Spleen (tissue), 7 donors: ENCODE measurements around the gene CELA2A.
"Not testable (repeated sequence)": the region's sequence is repeated elsewhere in the genome, so short reads cannot be mapped to it uniquely, and the experiment has no call there.

ENCODE experiments used
- POLR2AphosphoS5 ChIP-seq, 3 donors: sonication (generic); formaldehyde crosslinking; IDR thresholded peaks; one replicate each; pipeline ENCODE4 v1.5.1; 2017; ENCODE audit warnings: antibody characterized with exemption in 3 of 3
- TF ChIP-seq, protein P1 (sequence below), 11 experiments: fragments of 200-600 bp in 7 of 11; fragments of 450-650 bp in 4 of 11; sonication (generic) in 4 of 11; IDR thresholded peaks in 8 of 11; conservative IDR thresholded peaks in 3 of 11; 1 replicate in 7 of 11; 2 replicates in 4 of 11; pipeline versions ENCODE4 v1.4.0 to v1.8.0; 2016 to 2021; ENCODE audit warnings: antibody characterized with exemption in 11 of 11, inconsistent platforms in 4 of 11, mild to moderate bottlenecking in 1 of 11
- donor health status: DM: no; HTN: no; CAD: no; lungs with moderate emphysema.
- donor health status: DM: no; HTN: no; CAD: no.
- donor health status: DM: no; HTN: no; CAD: no.

DNA sequence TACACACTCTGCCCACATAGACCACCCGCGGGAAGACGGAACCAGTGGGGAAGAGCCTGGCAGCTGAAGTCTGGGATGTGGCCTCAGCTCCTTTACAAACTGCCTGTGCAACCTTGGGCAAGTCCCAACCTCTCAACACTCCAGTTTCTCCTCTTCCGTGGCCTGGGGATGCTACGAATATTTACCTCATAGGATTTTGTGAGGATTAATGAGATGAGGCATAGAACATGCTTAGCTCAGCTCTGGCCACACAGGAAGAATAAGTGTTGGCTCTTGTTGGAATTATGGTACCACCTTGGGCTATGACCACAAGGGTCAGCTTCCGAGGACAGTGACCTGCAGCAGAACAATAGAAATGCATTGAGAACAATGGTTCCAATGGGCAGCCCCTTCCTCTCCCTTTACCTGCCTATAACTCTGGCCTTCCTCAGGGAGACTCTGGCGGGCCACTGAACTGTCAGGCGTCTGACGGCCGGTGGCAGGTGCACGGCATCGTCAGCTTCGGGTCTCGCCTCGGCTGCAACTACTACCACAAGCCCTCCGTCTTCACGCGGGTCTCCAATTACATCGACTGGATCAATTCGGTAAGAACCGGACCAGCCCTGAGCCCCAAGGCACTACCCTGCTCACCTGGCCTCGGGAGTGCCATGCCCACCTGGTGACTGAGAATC, 10.6 kb downstream of the CELA2A start:
- TF ChIP-seq, protein P1, sequence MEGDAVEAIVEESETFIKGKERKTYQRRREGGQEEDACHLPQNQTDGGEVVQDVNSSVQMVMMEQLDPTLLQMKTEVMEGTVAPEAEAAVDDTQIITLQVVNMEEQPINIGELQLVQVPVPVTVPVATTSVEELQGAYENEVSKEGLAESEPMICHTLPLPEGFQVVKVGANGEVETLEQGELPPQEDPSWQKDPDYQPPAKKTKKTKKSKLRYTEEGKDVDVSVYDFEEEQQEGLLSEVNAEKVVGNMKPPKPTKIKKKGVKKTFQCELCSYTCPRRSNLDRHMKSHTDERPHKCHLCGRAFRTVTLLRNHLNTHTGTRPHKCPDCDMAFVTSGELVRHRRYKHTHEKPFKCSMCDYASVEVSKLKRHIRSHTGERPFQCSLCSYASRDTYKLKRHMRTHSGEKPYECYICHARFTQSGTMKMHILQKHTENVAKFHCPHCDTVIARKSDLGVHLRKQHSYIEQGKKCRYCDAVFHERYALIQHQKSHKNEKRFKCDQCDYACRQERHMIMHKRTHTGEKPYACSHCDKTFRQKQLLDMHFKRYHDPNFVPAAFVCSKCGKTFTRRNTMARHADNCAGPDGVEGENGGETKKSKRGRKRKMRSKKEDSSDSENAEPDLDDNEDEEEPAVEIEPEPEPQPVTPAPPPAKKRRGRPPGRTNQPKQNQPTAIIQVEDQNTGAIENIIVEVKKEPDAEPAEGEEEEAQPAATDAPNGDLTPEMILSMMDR (IDR thresholded peaks at IDR 0.05 in 8 of 11, conservative IDR thresholded peaks at IDR 0.05 in 3 of 11), result not testable (repeated sequence)
- not testable (repeated sequence) for TF ChIP-seq POLR2AphosphoS5 (IDR thresholded peaks at IDR 0.05)
